Measurements from ENCODE around the gene PGGT1B.

PGGT1B gene

GRCh38 chr5:115291397-115291796 lies 28.7 kb upstream of the PGGT1B start:
- Histone ChIP-seq H3K9me2 (ENCODE audit: low read depth, low read length) (no peaks in the 10 kb centered on the region), H3K9ac (ENCODE audit: low read length) (no peak overlapping the region), H3K4me3 (ENCODE audit: low read depth, low read length, poor library complexity, severe bottlenecking) (no peak overlapping the region), H3K9me3 (ENCODE audit: low read length) (peaks cover 9% of the 10 kb centered on the region; the same call in 1 of the 2 replicates), H3K27me3 (ENCODE audit: insufficient read depth, low read length) (no peaks in the 10 kb centered on the region), H3K4me2 (ENCODE audit: low read length) (no peak overlapping the region), H2AFZ (ENCODE audit: low read length) (no peak overlapping the region), H3K79me2 (ENCODE audit: insufficient read depth, low read length) (no peaks in the 10 kb centered on the region), H4K20me1 (ENCODE audit: insufficient read depth, low read length) (no peaks in the 10 kb centered on the region), H3K36me3 (ENCODE audit: insufficient read depth, low read length) (no peaks in the 10 kb centered on the region), H3F3A (ENCODE audit: insufficient read depth, low read length) (no peaks in the 10 kb centered on the region), H3K27ac (ENCODE audit: low read depth, low read length, poor library complexity, severe bottlenecking) (no peak overlapping the region), H3K4me1 (ENCODE audit: insufficient read depth, low read length, severe bottlenecking) (peaks cover 7% of the 10 kb centered on the region)
- TF ChIP-seq CTCF (IDR thresholded peaks at IDR 0.05; ENCODE audit: low read length) (no peak), EZH2 (IDR thresholded peaks at IDR 0.05; ENCODE audit: borderline replicate concordance, low read length) (no peak)

GRCh38 chr5:115289104-115289503 lies 26.4 kb upstream of the PGGT1B start:
- no peak overlapping the region for H3K9ac ChIP-seq (ENCODE audit: low read length)
- TF ChIP-seq CTCF (IDR thresholded peaks at IDR 0.05; ENCODE audit: low read length) (no peak), EZH2 (IDR thresholded peaks at IDR 0.05; ENCODE audit: borderline replicate concordance, low read length) (no peak)
- no peaks in the 10 kb centered on the region for H3K79me2 ChIP-seq (ENCODE audit: insufficient read depth, low read length)
- H2AFZ ChIP-seq (ENCODE audit: low read length) = no peak overlapping the region
- peaks cover 9% of the 10 kb centered on the region; the same call in 1 of the 2 replicates for H3K9me3 ChIP-seq (ENCODE audit: low read length)
- H3K27me3 ChIP-seq (ENCODE audit: insufficient read depth, low read length) = no peaks in the 10 kb centered on the region
- no peaks in the 10 kb centered on the region for H3K4me1 ChIP-seq (ENCODE audit: insufficient read depth, low read length, severe bottlenecking)
- no peaks in the 10 kb centered on the region for H3K36me3 ChIP-seq (ENCODE audit: insufficient read depth, low read length)
- H3K4me3 ChIP-seq (ENCODE audit: low read depth, low read length, poor library complexity, severe bottlenecking) = no peak overlapping the region
- no peaks in the 10 kb centered on the region for H3K9me2 ChIP-seq (ENCODE audit: low read depth, low read length)
- H4K20me1 ChIP-seq (ENCODE audit: insufficient read depth, low read length) = no peaks in the 10 kb centered on the region
- H3K27ac ChIP-seq (ENCODE audit: low read depth, low read length, poor library complexity, severe bottlenecking) = no peak overlapping the region
- H3K4me2 ChIP-seq (ENCODE audit: low read length) = no peak overlapping the region
- H3F3A ChIP-seq (ENCODE audit: insufficient read depth, low read length) = no peaks in the 10 kb centered on the region

GRCh38 chr5:115284021-115284420 lies 21.3 kb upstream of the PGGT1B start:
- H3K27ac ChIP-seq (ENCODE audit: low read depth, low read length, poor library complexity, severe bottlenecking) = no peak overlapping the region
- TF ChIP-seq CTCF (IDR thresholded peaks at IDR 0.05; ENCODE audit: low read length) (no peak), EZH2 (IDR thresholded peaks at IDR 0.05; ENCODE audit: borderline replicate concordance, low read length) (no peak)
- no peaks in the 10 kb centered on the region for H4K20me1 ChIP-seq (ENCODE audit: insufficient read depth, low read length)
- no peak overlapping the region for H3K9ac ChIP-seq (ENCODE audit: low read length)
- H3K79me2 ChIP-seq (ENCODE audit: insufficient read depth, low read length) = no peaks in the 10 kb centered on the region
- H3K36me3 ChIP-seq (ENCODE audit: insufficient read depth, low read length) = no peaks in the 10 kb centered on the region
- H3K9me2 ChIP-seq (ENCODE audit: low read depth, low read length) = no peaks in the 10 kb centered on the region
- H3K4me1 ChIP-seq (ENCODE audit: insufficient read depth, low read length, severe bottlenecking) = no peaks in the 10 kb centered on the region
- H2AFZ ChIP-seq (ENCODE audit: low read length) = no peak overlapping the region
- no peak overlapping the region for H3K4me3 ChIP-seq (ENCODE audit: low read depth, low read length, poor library complexity, severe bottlenecking)
- H3K27me3 ChIP-seq (ENCODE audit: insufficient read depth, low read length) = no peaks in the 10 kb centered on the region
- no peaks in the 10 kb centered on the region for H3F3A ChIP-seq (ENCODE audit: insufficient read depth, low read length)
- H3K9me3 ChIP-seq (ENCODE audit: low read length) = no peaks in the 10 kb centered on the region
- no peak overlapping the region for H3K4me2 ChIP-seq (ENCODE audit: low read length)

All from OCI-LY1 (cell line).